GM18526 (cell line): ENCODE data around the gene AK1.

Experiments
- POLR2A ChIP-seq: IDR thresholded peaks from 3 replicates; pipeline ENCODE4 v1.6.1; 2011; ENCODE audit not compliant: insufficient read length; ENCODE audit errors: extremely low read depth

The AK1 gene

DNA sequence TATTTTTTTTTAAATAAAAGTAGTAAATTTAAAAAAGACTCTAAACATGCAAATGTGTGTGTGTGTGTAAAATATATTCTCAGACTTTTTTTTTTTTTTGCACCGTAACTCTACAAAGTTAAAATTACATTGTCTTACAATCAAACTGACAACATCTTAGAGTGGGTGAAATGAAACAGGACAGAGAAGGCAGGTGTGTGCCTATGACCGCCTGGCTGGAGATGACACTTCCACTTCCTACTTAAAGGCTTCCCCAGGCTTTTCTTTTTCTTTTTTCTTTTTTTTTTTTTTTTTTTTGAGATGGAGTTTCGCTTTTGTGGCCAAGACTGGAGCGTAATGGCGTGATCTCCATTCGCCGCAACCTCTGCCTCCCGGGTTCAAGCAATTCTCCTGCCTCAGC lies 2.7 kb upstream of the AK1 start:
- TF ChIP-seq POLR2A, result no peak

DNA sequence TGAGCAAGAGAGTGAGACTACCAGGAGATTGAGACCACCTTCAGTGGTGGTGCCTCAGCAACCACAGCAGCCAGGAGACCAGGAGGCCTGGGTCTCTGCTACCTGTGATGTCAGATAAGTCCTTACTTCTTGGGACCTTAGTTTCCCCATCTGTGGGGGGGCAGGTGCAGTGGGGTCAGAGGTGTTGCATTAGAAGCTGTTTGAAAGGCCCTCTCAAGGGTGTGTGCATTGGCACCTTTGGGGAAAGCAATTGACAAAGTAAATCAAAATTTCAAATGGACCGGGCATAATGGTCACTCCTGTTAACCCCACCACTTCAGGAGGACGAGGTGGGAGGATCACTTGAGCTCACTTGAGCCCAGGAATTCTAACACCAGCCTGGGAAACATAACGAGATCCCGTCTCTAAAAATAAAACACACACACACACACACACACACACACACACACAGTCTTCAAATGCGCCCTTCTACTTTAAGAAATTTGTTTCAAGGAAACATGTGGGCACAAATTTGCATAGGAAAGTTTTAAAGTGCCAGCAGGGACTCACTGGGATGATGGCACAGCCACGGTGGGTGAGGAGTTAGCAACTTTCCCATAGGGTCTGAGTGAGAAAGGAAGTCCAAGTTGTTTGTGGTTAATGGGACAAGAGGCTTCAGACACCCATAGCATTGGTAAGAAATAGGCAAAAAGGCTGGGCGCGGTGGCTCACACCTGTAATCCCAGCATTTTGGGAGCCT lies 1.3 kb upstream of the AK1 start:
- TF ChIP-seq POLR2A, result no peak

DNA sequence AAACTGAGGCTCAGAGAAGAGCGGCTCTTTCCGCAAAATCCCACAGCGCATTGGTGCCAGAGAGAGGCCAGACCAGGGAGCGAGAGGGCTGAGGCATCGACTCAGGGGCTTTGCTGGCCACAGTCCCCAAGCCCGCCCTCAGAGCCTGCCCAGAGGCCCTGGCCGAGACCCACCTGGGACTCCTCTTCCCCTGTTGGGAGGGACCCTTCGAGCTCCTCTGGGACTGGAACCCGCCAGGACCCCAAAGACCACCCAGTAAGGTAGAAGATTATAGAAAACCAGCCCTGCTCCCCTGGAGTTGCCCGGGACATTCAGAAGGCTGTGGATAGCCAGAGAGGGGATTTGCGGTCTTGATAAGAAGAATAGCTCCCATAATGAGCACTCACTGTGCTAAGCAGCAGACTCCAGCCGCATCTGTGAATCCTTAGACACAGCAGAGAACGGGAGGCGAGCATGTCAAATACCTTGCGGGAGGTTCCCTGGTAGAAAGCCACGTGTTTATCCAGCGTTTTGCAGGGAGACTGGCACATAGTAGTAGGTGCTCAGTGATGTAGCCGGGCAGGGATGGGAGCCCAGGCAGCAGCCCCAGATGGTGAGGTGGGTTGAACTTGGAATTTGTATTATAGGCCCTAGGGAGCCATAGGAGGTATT lies 651 bp upstream of the AK1 start:
- TF ChIP-seq POLR2A, result no peak

DNA sequence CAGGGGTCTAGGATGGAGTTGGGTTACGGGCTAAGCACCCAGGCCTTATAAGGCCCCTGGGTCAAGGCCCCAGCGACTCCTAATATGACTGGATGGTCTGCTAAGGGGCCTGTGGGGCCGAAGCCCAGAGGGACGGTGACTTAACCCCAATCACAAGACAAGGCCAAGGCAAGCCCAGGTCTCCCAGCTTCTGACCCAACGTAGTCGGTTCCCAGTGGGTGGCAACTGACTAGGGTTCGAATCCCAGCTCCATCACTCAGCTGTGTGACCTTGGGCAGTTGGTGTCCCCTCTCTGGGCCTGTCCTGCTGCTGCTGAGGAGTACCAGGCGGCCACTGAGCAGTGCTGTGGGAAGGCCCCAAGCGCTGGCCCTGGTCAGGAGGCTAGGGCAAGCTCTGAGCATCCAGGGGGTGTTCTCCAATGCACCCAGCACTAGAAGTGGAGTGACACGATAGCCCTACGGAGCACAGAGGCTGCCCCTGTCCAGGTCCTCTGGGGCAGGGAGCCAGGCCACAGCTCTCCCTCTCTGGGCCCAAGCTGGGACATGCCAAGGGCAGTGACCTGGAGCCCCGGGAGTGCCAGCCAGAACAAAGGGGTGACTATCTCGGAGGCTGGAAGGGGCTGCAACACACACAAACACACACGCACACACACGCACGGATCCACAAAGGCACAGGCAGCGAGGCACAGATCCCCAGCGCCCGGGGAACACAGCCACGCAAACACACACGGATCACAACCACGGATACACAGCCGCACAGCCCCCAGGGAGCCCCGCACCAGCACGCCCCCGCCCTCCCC lies 512 bp downstream of the AK1 start:
- TF ChIP-seq POLR2A, result no peak

DNA sequence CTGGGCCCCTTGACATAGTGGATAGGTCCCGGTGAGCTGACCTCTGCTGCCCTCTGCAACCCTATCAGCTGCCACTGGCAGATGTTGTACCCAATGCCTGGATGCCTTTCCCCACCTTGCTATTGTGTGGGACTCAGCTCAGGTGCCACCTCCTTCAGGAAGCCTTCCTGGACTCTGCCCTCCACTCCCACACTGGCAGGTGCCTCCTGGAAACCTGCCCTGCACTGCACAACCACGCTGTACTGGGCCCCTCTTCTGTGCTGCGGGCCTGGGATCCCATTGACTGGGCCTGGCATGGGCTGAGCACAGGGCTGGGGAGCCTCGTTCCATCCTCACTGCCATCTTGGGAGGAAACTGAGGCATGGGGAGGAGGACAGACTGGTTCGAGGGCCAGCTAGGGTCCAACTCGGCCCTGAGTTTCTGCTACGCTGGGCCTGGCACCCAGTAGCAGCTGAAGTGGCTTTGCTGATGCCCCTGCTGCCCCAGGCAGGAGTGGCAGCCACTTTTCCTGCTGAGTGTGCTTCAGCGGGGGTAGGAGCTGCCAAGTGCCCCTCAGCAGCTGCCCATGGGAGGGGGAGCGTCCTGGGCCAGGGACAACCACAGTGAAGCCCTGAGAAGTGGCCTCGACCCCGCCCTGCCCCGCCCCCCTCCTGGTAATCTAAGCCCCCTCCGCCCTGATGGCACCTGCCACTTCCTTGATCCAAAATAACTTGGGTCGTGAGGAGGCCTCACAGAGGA lies 1.3 kb downstream of the AK1 start:
- no peak for TF ChIP-seq POLR2A

DNA sequence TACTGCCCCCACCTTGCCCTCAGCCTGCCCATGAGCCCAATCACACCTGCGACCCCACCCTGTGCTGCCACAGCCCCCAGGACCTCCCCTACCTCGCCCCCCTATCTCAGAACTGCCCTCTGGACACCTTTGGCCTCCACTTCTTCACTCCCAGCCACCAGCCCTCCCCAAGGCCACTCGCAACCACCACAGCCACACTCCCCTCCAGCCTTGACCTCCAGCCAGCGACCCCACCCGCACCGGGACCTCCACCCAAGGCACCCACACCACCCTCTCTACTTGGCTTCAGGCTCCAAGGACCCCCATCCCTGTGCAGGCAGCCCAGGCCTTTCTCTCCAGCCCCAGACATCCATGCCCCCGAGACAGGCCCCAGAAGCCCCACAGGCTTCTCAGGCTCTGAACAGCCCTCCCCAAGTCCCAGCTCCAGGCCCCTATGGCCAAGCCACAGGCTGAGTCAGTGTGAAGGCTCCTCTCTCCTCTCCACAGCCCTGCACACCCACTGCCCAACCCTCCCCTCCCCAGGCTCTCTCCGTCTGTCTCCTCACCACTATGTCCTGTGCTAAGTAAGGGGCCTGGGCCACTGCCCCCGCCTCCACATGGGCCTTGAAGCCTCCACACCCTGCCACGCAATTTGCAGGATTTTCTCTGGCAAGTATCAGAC lies 2.0 kb downstream of the AK1 start:
- TF ChIP-seq POLR2A, result no peak

DNA sequence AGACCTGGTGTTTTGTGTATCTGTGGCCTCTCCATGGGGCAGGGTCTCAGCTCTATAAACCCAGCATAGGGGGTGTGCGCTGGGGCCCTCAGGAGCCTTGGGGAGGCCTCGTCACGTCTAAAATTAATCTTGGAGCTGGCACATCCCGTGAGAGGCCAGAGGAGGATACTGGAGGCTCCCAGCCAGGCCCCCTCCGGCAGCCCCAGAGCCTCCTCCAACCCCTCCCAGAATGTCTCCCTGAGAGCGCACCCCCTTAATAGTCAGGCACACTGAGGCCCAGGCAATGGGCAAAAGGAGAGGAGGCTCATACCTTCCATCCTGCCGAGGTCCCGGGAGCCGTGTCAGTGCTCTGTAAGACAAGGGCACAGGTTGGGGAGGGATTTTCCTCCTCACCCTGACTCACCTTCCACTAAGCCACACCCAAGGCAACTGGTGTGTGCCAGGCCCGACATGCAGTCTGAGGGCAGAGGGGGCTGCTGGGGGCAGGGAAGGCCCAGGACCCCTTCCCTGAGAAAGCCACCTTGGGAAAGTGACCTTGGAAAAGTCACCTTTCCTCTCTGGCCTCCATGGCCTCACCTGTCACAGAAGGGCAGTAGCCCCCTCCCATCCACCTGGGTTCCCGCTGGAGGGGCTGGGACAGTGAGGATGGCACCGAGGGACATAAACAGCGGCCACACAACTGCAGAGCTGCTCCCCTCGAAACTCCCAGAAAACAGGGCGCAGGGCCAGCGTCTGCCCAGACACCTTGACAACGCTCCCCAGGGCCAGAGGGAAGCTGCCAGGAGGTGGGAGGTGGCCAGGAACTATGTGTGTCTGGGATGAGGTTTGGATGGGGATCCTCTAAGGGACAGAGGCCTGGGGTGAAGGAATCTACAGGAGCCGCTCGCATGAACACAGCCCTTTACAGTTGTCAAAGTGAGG lies 2.9 kb downstream of the AK1 start:
- no peak for TF ChIP-seq POLR2A

DNA sequence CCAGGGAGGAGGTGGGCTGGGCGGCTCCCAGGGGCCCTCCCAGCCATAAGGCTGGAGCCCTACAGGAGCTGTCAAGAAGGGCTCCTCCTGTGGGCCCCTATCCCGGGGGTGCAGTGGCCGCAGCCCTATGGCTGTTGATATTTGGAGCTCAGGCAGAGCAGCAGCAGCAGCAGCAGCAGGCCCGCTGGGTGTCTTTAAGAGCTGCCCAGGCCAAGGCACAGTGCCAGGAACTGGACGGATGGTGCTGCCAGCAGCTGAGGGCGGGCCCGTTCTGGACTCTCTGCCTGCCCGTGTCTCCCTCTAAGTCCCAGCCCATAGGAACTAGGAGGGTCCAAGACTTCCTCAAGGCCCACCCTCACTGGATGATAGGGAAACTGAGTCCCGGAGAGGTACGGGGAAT lies 3.6 kb downstream of the AK1 start:
- no peak for TF ChIP-seq POLR2A

DNA sequence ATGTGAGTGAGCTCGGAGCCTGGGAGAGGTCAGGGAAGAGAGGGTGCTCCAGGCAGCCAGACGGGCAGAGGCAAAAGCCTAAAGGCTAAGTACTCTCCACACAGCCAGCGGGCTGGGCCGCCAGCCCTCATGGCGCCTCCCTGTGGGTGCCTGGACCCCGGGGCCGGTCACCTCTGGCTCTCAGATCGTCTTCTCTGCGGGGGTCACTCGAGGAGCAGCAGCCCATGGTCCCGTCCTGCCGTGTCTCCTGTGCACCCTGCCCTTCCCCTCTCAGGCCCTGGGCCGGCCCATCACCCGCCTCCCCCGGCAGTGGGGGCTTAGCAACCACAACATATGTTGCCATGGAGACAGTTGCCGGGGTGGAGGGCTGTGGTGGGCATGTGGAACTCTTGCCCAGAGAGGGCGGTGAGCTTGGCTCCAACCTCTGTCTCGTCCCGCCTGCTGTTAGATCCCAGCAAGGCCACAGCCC lies 4.2 kb downstream of the AK1 start:
- no peak for TF ChIP-seq POLR2A

DNA sequence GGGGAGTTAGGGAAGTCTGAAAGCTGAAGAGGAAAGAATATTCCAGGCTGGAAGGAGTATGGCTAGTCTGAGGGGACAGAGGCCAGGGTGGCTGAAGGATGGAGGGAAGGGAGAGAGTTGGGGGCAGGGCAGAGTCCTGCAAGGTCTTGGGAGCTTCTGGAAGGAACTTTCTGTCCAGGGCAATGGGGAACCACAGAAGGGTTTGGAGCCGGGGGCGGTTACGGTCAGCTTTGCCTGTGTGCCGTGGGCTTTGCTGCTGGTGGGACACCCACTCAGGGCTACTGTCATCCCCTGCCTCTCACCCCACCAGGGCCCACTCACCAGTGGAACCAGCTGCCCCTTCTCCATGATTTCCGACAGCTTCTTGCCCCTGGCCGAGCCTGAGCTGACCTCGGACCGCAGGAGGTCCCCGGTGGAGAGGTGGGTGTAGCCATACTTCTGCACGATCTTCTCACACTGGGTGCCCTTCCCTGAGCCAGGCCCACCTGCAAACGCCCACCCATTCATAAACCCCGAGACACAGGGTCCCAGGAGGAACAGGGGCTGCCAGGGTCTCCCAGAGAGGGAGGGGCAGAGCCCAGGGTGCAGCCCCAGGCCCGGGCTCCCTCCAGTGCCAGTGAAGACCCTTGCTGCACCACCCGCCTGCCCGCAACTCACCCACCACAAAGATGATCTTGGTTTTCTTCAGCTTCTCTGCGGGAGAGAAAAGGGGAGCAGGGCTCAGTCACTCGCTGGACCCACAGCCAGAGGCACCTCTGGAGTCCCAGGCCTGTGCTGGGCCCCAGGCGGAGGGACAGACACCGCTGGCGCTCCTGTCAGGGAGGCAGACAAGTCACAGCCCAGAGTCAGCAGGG lies 4.9 kb downstream of the AK1 start:
- no peak for TF ChIP-seq POLR2A

DNA sequence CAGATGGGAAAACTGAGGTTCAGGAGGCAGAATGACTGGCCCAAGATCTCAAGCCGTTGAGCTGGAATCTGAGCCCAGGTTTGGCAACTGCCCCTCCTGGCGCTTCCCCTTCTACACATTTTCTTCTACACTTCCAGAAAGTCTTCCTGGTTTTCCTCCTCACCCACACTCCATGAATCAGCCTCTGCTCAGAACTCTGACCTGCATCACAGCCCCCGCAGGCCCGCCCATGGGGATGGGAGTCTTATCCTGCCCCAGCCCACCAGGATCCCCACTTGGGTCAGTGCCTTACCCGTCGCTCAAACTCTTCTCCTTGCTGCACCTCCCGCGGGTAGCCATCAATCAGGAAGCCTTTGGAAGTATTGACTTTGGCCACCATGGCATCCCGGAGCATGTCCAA lies 5.9 kb downstream of the AK1 start:
- TF ChIP-seq POLR2A, result no peak

DNA sequence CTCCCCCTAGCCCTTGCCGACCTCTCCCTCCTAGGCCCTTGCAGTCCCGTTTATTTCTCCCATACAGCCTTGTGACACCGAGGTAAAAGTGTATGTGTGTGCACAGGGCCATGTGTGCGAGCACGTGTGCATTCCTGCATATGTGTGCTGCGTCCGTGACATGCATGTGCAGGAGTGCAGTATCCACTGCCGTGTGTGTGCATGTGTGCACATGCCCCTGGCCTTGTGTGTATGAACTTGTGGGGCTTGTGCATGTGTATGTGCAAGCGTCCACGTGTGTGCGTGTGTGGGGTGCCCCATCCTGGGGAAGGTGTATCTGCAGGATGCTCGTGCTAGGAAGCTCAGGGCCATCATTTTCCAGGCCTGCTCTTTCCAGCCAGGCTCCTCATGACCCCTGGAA lies 6.6 kb downstream of the AK1 start:
- TF ChIP-seq POLR2A, result no peak

DNA sequence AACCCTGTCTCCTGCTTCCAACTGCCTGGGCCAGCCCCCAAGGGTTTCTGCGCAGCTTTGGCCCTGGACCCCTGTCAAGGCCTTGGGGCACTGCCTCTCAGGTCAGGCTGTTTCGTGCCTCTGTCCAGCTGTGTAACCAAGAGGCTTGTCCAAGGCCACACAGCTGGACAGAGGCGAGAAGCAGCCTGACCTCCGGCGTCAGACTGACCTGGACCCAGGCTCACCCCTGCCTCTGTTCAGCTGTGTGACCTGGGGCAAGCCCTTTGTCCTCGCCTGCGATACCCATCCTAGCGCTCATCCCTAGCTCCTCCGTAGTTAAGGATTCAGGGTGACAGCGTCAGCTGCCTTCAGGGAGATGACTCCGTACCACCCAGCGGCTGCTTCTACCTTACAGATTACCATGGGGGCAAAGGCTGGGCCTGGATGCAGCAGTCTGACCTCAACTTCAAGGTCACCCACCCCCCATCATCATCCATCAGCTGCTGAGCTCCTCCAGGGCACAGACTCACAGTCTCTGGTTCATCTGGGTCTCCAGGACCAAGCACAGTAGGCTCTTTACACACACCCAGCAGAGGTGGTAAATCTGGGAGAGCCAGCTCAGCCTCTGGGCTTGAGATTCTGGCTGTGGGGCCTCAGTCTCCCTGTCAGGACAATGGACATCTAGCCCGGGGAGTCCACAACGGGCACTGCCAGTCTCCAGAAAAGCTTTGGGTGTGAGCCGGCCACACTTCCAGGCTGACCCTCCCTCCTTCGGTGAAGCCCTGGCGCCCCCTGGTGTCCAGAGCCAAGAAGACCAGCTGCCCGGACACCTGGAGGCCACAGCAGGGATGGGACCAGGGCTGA lies 7.9 kb downstream of the AK1 start:
- TF ChIP-seq POLR2A, result no peak
